PFSK-1 (cell line): ENCODE data around the gene GPC4.

Experiments used
- FOXP2 ChIP-seq: optimal IDR thresholded peaks from 2 replicates; pipeline ENCODE3; 2011; ENCODE audit warnings: borderline replicate concordance, control low read depth, inconsistent platforms; ENCODE audit not compliant: insufficient read depth; ENCODE audit errors: extremely low read length, extremely low read depth
- POLR2AphosphoS5 ChIP-seq: IDR thresholded peaks from 2 replicates; pipeline ENCODE4 v1.6.1; 2012; ENCODE audit warnings: low read depth, mild to moderate bottlenecking, control low read depth, low read length, moderate library complexity
- REST ChIP-seq, 2 experiments: IDR thresholded peaks; 2 replicates each; pipeline versions ENCODE4 v1.6.1 to v1.8.0; 2011 to 2012; ENCODE audit warnings: low read depth in 2 of 2, low read length in 2 of 2, control low read depth in 1 of 2, inconsistent platforms in 1 of 2, mild to moderate bottlenecking in 1 of 2, moderate library complexity in 1 of 2; ENCODE audit not compliant: insufficient read depth in 1 of 2
- SIN3A ChIP-seq: IDR thresholded peaks from 2 replicates; pipeline ENCODE4 v1.6.1; 2012; ENCODE audit warnings: mild to moderate bottlenecking, low read length, moderate library complexity, borderline replicate concordance; ENCODE audit not compliant: insufficient read depth
- TAF1 ChIP-seq: IDR thresholded peaks from 2 replicates; pipeline ENCODE4 v1.6.1; 2012; ENCODE audit warnings: low read length, control low read depth, borderline replicate concordance; ENCODE audit not compliant: insufficient read depth

GPC4 gene

GRCh38 chrX:133417364-133417763 lies 2.1 kb upstream of the GPC4 start:
- no peak for TF ChIP-seq FOXP2
- no peak for TF ChIP-seq POLR2AphosphoS5
- TF ChIP-seq SIN3A, result no peak
- TF ChIP-seq REST (IDR thresholded peaks at IDR 0.05; ENCODE audit: insufficient read depth in 1 of 2, low read depth in 2 of 2, low read length in 2 of 2), result no peak
- TF ChIP-seq TAF1, result no peak

GRCh38 chrX:133414406-133415275 lies 648 bp downstream of the GPC4 start:
- peak; percentile 18 for TF ChIP-seq FOXP2
- TF ChIP-seq POLR2AphosphoS5, result no peak

- no peak for TF ChIP-seq TAF1
- TF ChIP-seq SIN3A, result no peak
- no peak for TF ChIP-seq POLR2AphosphoS5
- TF ChIP-seq FOXP2, result no peak
- no peak for TF ChIP-seq REST (IDR thresholded peaks at IDR 0.05; ENCODE audit: insufficient read depth in 1 of 2, low read depth in 2 of 2, low read length in 2 of 2)
Measured at GRCh38 chrX:133413218-133413925, 1.9 kb downstream of the GPC4 start.

- TF ChIP-seq POLR2AphosphoS5, result no peak
- no peak for TF ChIP-seq FOXP2
- TF ChIP-seq SIN3A, result no peak
- TF ChIP-seq TAF1, result no peak
- TF ChIP-seq REST (IDR thresholded peaks at IDR 0.05; ENCODE audit: insufficient read depth in 1 of 2, low read depth in 2 of 2, low read length in 2 of 2), result no peak
Measured at GRCh38 chrX:133412665-133413064, 2.6 kb downstream of the GPC4 start.

- TF ChIP-seq REST (IDR thresholded peaks at IDR 0.05; ENCODE audit: insufficient read depth in 1 of 2, low read depth in 2 of 2, low read length in 2 of 2) (no peak), SIN3A (no peak)
Measured at GRCh38 chrX:133412246-133412645, 3.0 kb downstream of the GPC4 start.
